Neural progenitor cell (in vitro differentiated cells): Measurements from ENCODE around the gene DIAPH3.

Source experiments
- CTCF ChIP-seq: fragments of 200-600 bp; sonication (generic); IDR thresholded peaks from 2 replicates; pipeline ENCODE4 v1.5.1; 2017; ENCODE audit warnings: antibody characterized with exemption, mild to moderate bottlenecking
- EZH2 ChIP-seq: fragments of 200-600 bp; sonication (generic); IDR thresholded peaks from 2 replicates; pipeline ENCODE4 v1.6.1; 2017; ENCODE audit warnings: antibody characterized with exemption, mild to moderate bottlenecking, moderate library complexity

DNA sequence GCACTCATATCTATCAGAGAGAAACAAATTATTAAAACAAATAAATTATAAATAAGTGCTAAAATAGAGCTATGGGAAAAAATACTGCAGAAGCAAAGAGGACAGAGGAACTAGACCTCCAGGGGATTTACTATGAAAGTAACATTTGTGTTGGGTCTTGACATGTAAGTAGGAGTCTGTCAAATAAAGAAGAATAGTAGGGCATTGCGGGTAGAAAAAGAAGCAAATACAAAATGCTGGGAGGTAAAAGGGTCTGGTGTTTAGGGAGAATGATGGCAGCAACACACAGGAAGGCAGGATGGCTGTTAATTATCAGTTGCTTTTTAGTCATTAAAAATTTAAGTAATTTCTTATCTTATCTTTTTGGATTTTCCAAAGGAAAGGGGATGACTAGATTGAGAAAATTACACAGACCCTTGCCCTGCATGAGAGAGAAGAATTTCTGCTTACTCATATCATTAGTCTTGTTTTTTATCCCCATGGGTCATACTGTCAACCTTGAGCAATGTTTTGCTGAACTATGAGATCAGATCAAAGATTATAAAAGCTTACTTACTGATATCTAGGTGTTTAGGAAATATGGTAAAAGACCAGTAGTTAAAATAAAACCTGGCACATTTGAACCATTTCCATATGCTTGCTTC is 472.7 kb downstream of the DIAPH3 start:
- TF ChIP-seq CTCF (no peak), EZH2 (no peak)
